H9 (cell line): ENCODE measurements around the gene ANKRD23. TPM values are rescaled to one million over a fixed set of nuclear protein-coding genes. Genes with fewer than 3 reads are reported as not detected.

Experiments
- DNase-seq: peaks from one replicate; pipeline ENCODE4 v3.0.0-alpha.2; 2017
- H2AFZ ChIP-seq: one replicate; pipeline ENCODE4 v1.6.1; 2013; ENCODE audit warnings: mild to moderate bottlenecking, low read length, control low read depth, moderate library complexity
- H2AK5ac ChIP-seq: 2 replicates; pipeline ENCODE4 v1.6.1; 2013; ENCODE audit warnings: low read length, control low read depth, mixed read lengths; ENCODE audit not compliant: insufficient read length
- H2BK120ac ChIP-seq: one replicate; pipeline ENCODE4 v1.6.1; 2013; ENCODE audit warnings: low read depth, mild to moderate bottlenecking, low read length, control low read depth, inconsistent platforms; ENCODE audit not compliant: poor library complexity, severe bottlenecking
- H2BK12ac ChIP-seq: 2 replicates; pipeline ENCODE4 v1.6.1; 2013; ENCODE audit warnings: low read length, control low read depth, mixed read lengths, low read depth; ENCODE audit not compliant: insufficient read length
- H2BK15ac ChIP-seq: 2 replicates; pipeline ENCODE4 v1.6.1; 2013; ENCODE audit warnings: low read depth, low read length, control low read depth
- H2BK20ac ChIP-seq: one replicate; pipeline ENCODE4 v1.6.1; 2013; ENCODE audit warnings: low read depth, mild to moderate bottlenecking, low read length, control low read depth, inconsistent platforms; ENCODE audit not compliant: poor library complexity, severe bottlenecking
- H2BK5ac ChIP-seq: 2 replicates; pipeline ENCODE4 v1.6.1; 2013; ENCODE audit warnings: low read length, control low read depth, mixed read lengths; ENCODE audit not compliant: insufficient read length
- H3K14ac ChIP-seq: 2 replicates; pipeline ENCODE4 v1.6.1; 2013; ENCODE audit warnings: low read length, control low read depth; ENCODE audit not compliant: insufficient read depth
- H3K18ac ChIP-seq: 2 replicates; pipeline ENCODE4 v1.6.1; 2013; ENCODE audit warnings: low read depth, mild to moderate bottlenecking, mixed read lengths, low read length, control low read depth; ENCODE audit not compliant: insufficient read length
- H3K23ac ChIP-seq: 2 replicates; pipeline ENCODE4 v1.6.1; 2013; ENCODE audit warnings: low read length, control low read depth, mixed read lengths, low read depth; ENCODE audit not compliant: insufficient read length
- H3K23me2 ChIP-seq: 2 replicates; pipeline ENCODE4 v1.6.1; 2013; ENCODE audit warnings: low read depth, mild to moderate bottlenecking, mixed read lengths, low read length, control low read depth; ENCODE audit not compliant: insufficient read length, poor library complexity, severe bottlenecking
- H3K27ac ChIP-seq: 2 replicates; pipeline ENCODE4 v1.5.1; 2013; ENCODE audit warnings: low read length, control low read depth, mixed read lengths, low read depth; ENCODE audit not compliant: insufficient read length
- H3K27me3 ChIP-seq: 2 replicates; pipeline ENCODE4 v1.6.1; 2013; ENCODE audit warnings: low read length, control low read depth, inconsistent platforms; ENCODE audit not compliant: insufficient read depth
- H3K4ac ChIP-seq: 2 replicates; pipeline ENCODE4 v1.6.1; 2013; ENCODE audit warnings: low read depth, mild to moderate bottlenecking, control low read depth, inconsistent platforms, low read length, moderate library complexity
- H3K4me1 ChIP-seq: 2 replicates; pipeline ENCODE4 v1.6.1; 2013; ENCODE audit warnings: low read length, control low read depth, inconsistent platforms; ENCODE audit not compliant: insufficient read depth
- H3K4me2 ChIP-seq: 2 replicates; pipeline ENCODE4 v1.6.1; 2013; ENCODE audit warnings: low read length, control low read depth, mixed read lengths; ENCODE audit not compliant: insufficient read length, insufficient read depth
- H3K56ac ChIP-seq: 2 replicates; pipeline ENCODE4 v1.6.1; 2013; ENCODE audit warnings: low read depth, mild to moderate bottlenecking, mixed read lengths, low read length, control low read depth; ENCODE audit not compliant: insufficient read length
- H3K79me1 ChIP-seq: 2 replicates; pipeline ENCODE4 v1.6.1; 2013; ENCODE audit warnings: low read depth, mild to moderate bottlenecking, moderate library complexity, low read length, control low read depth, inconsistent platforms; ENCODE audit not compliant: insufficient read depth, poor library complexity, severe bottlenecking
- H3K79me2 ChIP-seq: 2 replicates; pipeline ENCODE4 v1.6.1; 2013; ENCODE audit warnings: low read length, control low read depth, inconsistent platforms; ENCODE audit not compliant: insufficient read depth
- H3K9ac ChIP-seq: 2 replicates; pipeline ENCODE4 v1.6.1; 2013; ENCODE audit warnings: low read length, control low read depth, mixed read lengths; ENCODE audit not compliant: insufficient read length; ENCODE audit errors: extremely low read depth
- H3K9me3 ChIP-seq: one replicate; pipeline ENCODE4 v1.6.1; 2013; ENCODE audit warnings: low read depth, low read length, inconsistent platforms; ENCODE audit not compliant: control insufficient read depth
- H3T11ph ChIP-seq: one replicate; pipeline ENCODE4 v1.6.1; 2013; ENCODE audit warnings: mild to moderate bottlenecking, low read length, control low read depth, inconsistent platforms
- H4K20me1 ChIP-seq: one replicate; pipeline ENCODE4 v1.6.1; 2013; ENCODE audit not compliant: control insufficient read depth, insufficient read length, insufficient read depth
- H4K5ac ChIP-seq: 2 replicates; pipeline ENCODE4 v1.6.1; 2013; ENCODE audit warnings: low read depth, mild to moderate bottlenecking, mixed read lengths, low read length, control low read depth; ENCODE audit not compliant: insufficient read length
- H4K8ac ChIP-seq: replicated peaks from 2 replicates; pipeline ENCODE4 v1.6.1; 2013; ENCODE audit warnings: low read length, control low read depth, mixed read lengths, low read depth; ENCODE audit not compliant: insufficient read length
- H4K91ac ChIP-seq: 2 replicates; pipeline ENCODE4 v1.6.1; 2013; ENCODE audit warnings: low read depth, mild to moderate bottlenecking, moderate library complexity, mixed read lengths, low read length, control low read depth; ENCODE audit not compliant: insufficient read length
- H3K27ac Mint-ChIP-seq, 3 experiments: 2 replicates in 2 of 3; 3 replicates in 1 of 3; pipeline ENCODE4 v1.8.0; 2020 to 2021; ENCODE audit warnings: mixed read lengths in 3 of 3, mild to moderate bottlenecking in 1 of 3, moderate library complexity in 1 of 3
- H3K27me3 Mint-ChIP-seq: 2 replicates; pipeline ENCODE4 v1.8.0; 2021; ENCODE audit warnings: low read depth, mild to moderate bottlenecking, moderate library complexity, mixed read lengths
- H3K36me3 Mint-ChIP-seq, 3 experiments: 2 replicates in 2 of 3; 3 replicates in 1 of 3; pipeline ENCODE4 v1.8.0; 2020 to 2021; ENCODE audit warnings: low read depth in 3 of 3, mixed read lengths in 3 of 3; ENCODE audit not compliant: insufficient read depth in 1 of 3
- H3K4me1 Mint-ChIP-seq, 2 experiments: 2 replicates each; pipeline ENCODE4 v1.8.0; 2020; ENCODE audit warnings: mixed read lengths in 2 of 2
- H3K4me3 Mint-ChIP-seq, 2 experiments: 2 replicates in 1 of 2; 3 replicates in 1 of 2; pipeline ENCODE4 v1.8.0; 2020 to 2021; ENCODE audit warnings: mild to moderate bottlenecking in 2 of 2, mixed read lengths in 2 of 2, moderate library complexity in 1 of 2
- H3K9me3 Mint-ChIP-seq, 2 experiments: 2 replicates in 1 of 2; 3 replicates in 1 of 2; pipeline ENCODE4 v1.8.0; 2020; ENCODE audit warnings: mild to moderate bottlenecking in 2 of 2, mixed read lengths in 2 of 2, moderate library complexity in 1 of 2
- WGBS: extraction: QIAGEN DNeasy Blood & Tissue Kit; methylation state at CpG from one replicate; pipeline ENCODE4 v1.1.7; 2013; ENCODE audit warnings: missing lambda C conversion rate, low lambda C conversion rate, mixed read lengths; ENCODE audit not compliant: insufficient read length; ENCODE audit errors: extremely low coverage; 5-methylcytosine and 5-hydroxymethylcytosine counted together
- total RNA-seq: library from RNA; stranded (reverse); gene quantifications from 2 replicates; pipeline ENCODE4 v1.2.1, GENCODE V29; 2021
- TF ChIP-seq, protein P1 (sequence below): fragments of 200-600 bp; sonication (generic); conservative IDR thresholded peaks from 3 replicates; pipeline ENCODE4 v1.8.0; 2021; ENCODE audit warnings: antibody characterized with exemption, mild to moderate bottlenecking

ANKRD23 gene
- total RNA-seq, 1 experiment from 2014 or later = 2.4 TPM

DNA sequence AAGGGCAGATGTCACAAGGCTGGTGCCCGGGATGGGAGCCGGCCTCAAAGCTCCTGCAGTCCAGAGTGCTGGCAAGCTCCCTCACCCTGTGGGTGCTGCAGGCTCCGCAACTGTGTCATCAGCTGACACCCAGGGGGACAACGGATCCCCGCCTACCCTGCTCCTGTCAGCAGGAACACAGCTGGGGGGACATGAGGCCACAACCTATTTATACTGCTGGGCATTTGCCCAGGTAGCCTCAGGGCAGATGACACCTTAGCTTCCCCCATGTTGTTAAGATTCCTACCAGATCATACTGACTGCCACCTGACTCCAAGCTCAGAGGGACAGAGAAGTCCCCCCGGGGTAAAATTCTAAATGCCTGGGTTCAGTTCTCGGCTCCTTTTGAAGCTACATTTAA is 1.2 kb downstream of the ANKRD23 start:
- H3K4me1 Mint-ChIP-seq = peaks cover 0 to 5% of the 10 kb centered on the region in 2 experiments; a peak in 2 of 4 replicates
- no peak overlapping the region for H2BK120ac ChIP-seq
- no peak overlapping the region for H4K5ac ChIP-seq
- H3K36me3 Mint-ChIP-seq = peaks cover 7 to 10% (median 9%) of the 10 kb centered on the region in 3 experiments; a peak in 5 of 7 replicates
- no peak overlapping the region for H3K23ac ChIP-seq
- no peaks in the 10 kb centered on the region for H3K23me2 ChIP-seq
- H3K27ac ChIP-seq = no peak overlapping the region
- H2AFZ ChIP-seq = no peak overlapping the region
- H3K4me2 ChIP-seq = no peak overlapping the region
- TF ChIP-seq, protein P1, sequence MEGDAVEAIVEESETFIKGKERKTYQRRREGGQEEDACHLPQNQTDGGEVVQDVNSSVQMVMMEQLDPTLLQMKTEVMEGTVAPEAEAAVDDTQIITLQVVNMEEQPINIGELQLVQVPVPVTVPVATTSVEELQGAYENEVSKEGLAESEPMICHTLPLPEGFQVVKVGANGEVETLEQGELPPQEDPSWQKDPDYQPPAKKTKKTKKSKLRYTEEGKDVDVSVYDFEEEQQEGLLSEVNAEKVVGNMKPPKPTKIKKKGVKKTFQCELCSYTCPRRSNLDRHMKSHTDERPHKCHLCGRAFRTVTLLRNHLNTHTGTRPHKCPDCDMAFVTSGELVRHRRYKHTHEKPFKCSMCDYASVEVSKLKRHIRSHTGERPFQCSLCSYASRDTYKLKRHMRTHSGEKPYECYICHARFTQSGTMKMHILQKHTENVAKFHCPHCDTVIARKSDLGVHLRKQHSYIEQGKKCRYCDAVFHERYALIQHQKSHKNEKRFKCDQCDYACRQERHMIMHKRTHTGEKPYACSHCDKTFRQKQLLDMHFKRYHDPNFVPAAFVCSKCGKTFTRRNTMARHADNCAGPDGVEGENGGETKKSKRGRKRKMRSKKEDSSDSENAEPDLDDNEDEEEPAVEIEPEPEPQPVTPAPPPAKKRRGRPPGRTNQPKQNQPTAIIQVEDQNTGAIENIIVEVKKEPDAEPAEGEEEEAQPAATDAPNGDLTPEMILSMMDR = no peak
- no peak overlapping the region for H3K4ac ChIP-seq
- no peak overlapping the region for H4K91ac ChIP-seq
- no peaks in the 10 kb centered on the region for H3K79me1 ChIP-seq
- H2BK20ac ChIP-seq = no peak overlapping the region
- no peaks in the 10 kb centered on the region for H3K9me3 ChIP-seq
- no peak overlapping the region for H3K18ac ChIP-seq
- H3K27ac Mint-ChIP-seq = peak overlapping the region in 1 of 3 experiments; percentile 44; a peak in 1 of 7 replicates
- no CpG with 5 or more reads among the region's 7 CpGs for WGBS
- H3T11ph ChIP-seq = no peak overlapping the region
- no peak overlapping the region for H4K8ac ChIP-seq
- H3K14ac ChIP-seq = no peak overlapping the region
- H3K27me3 Mint-ChIP-seq = no peaks in the 10 kb centered on the region; the same call in none of the 2 replicates
- no peak overlapping the region for H3K4me3 Mint-ChIP-seq
- no peaks in the 10 kb centered on the region for H4K20me1 ChIP-seq
- H2BK15ac ChIP-seq = no peak overlapping the region
- peak; percentile 23 for DNase-seq
- H3K9me3 Mint-ChIP-seq = no peaks in the 10 kb centered on the region
- H2AK5ac ChIP-seq = no peak overlapping the region
- no peak overlapping the region for H3K56ac ChIP-seq
- no peaks in the 10 kb centered on the region for H3K27me3 ChIP-seq
- H2BK5ac ChIP-seq = no peak overlapping the region
- no peak overlapping the region for H3K9ac ChIP-seq
- H3K4me1 ChIP-seq = no peaks in the 10 kb centered on the region
- H3K79me2 ChIP-seq = no peaks in the 10 kb centered on the region
- no peak overlapping the region for H2BK12ac ChIP-seq
